ENCODE results near the gene CLDN3. TPM values are rescaled to one million over a fixed set of nuclear protein-coding genes. Genes with fewer than 3 reads are reported as not detected.

CLDN3 gene
- total RNA-seq, 3 donors from 2014 or later (not counting 1 experiment from before 2014, with no cell fraction given), result not detected

GRCh38 chr7:73812996-73813395 is 42.9 kb upstream of the CLDN3 start:
- Mint-ChIP-seq H3K27ac (no peak overlapping the region), H3K36me3 (no peaks in the 10 kb centered on the region), H3K4me1 (no peaks in the 10 kb centered on the region), H3K4me3 (no peak overlapping the region), H3K9me3 (no peaks in the 10 kb centered on the region), H3K27me3 (ENCODE audit: low read depth in 2 of 2) (peaks cover 0 to 3% of the 10 kb centered on the region in 2 donors)
- Histone ChIP-seq H3K27me3 (ENCODE audit: control insufficient read depth, insufficient read depth, low read length) (no peaks in the 10 kb centered on the region), H3K27ac (ENCODE audit: low read length) (no peak overlapping the region), H3K4me3 (ENCODE audit: low read length) (no peak overlapping the region), H3K9me3 (ENCODE audit: control insufficient read depth, insufficient read depth, low read length) (no peaks in the 10 kb centered on the region), H3K4me1 (ENCODE audit: control insufficient read depth, insufficient read depth, low read length) (no peaks in the 10 kb centered on the region), H3K36me3 (ENCODE audit: control insufficient read depth, insufficient read depth, low read length) (no peaks in the 10 kb centered on the region)
- intact Hi-C loops (cut with micrococcal nuclease), result no loop called here
- DNase-seq, result no peak
- no peak for TF ChIP-seq CTCF (IDR thresholded peaks at IDR 0.05)
- 89% methylated on average over 2 of the region's 3 CpGs for WGBS (ENCODE audit: insufficient coverage)
- ATAC-seq, result no peak

GRCh38 chr7:73811760-73812168 is 41.7 kb upstream of the CLDN3 start:
- no peak overlapping the region for H3K27ac ChIP-seq (ENCODE audit: low read length)
- H3K9me3 ChIP-seq (ENCODE audit: control insufficient read depth, insufficient read depth, low read length), result no peaks in the 10 kb centered on the region
- no peaks in the 10 kb centered on the region for H3K36me3 Mint-ChIP-seq
- ATAC-seq (peak; percentile 71 to 89 (median 85)), DNase-seq (peak; percentile 33 to 68)
- no peaks in the 10 kb centered on the region for H3K36me3 ChIP-seq (ENCODE audit: control insufficient read depth, insufficient read depth, low read length)
- no peaks in the 10 kb centered on the region for H3K4me1 ChIP-seq (ENCODE audit: control insufficient read depth, insufficient read depth, low read length)
- peak; percentile 64 for TF ChIP-seq CTCF (IDR thresholded peaks at IDR 0.05)
- H3K27ac Mint-ChIP-seq, result no peak overlapping the region
- intact Hi-C loops (cut with micrococcal nuclease), result loop anchor here (1.0 kb wide), 1 partner anchor 44 kb away; no protein-coding TSS in a partner anchor
- WGBS (ENCODE audit: insufficient coverage), result 10% methylated on average over 10 of the region's 11 CpGs
- H3K27me3 ChIP-seq (ENCODE audit: control insufficient read depth, insufficient read depth, low read length), result no peaks in the 10 kb centered on the region
- peaks cover 0 to 3% of the 10 kb centered on the region in 2 donors for H3K27me3 Mint-ChIP-seq (ENCODE audit: low read depth in 2 of 2)
- H3K9me3 Mint-ChIP-seq, result no peaks in the 10 kb centered on the region
- H3K4me3 Mint-ChIP-seq, result no peak overlapping the region
- no peak overlapping the region for H3K4me3 ChIP-seq (ENCODE audit: low read length)
- H3K4me1 Mint-ChIP-seq, result no peaks in the 10 kb centered on the region

GRCh38 chr7:73810998-73811360 is 40.9 kb upstream of the CLDN3 start:
- Mint-ChIP-seq H3K27ac (no peak overlapping the region), H3K27me3 (ENCODE audit: low read depth in 2 of 2) (peaks cover 0 to 3% of the 10 kb centered on the region in 2 donors), H3K36me3 (no peaks in the 10 kb centered on the region), H3K9me3 (no peaks in the 10 kb centered on the region), H3K4me1 (no peaks in the 10 kb centered on the region), H3K4me3 (no peak overlapping the region)
- H3K36me3 ChIP-seq (ENCODE audit: control insufficient read depth, insufficient read depth, low read length), result no peaks in the 10 kb centered on the region
- no peak overlapping the region for H3K4me3 ChIP-seq (ENCODE audit: low read length)
- no peaks in the 10 kb centered on the region for H3K9me3 ChIP-seq (ENCODE audit: control insufficient read depth, insufficient read depth, low read length)
- intact Hi-C loops (cut with micrococcal nuclease), result loop anchor here (1.0 kb wide), 1 partner anchor 44 kb away; no protein-coding TSS in a partner anchor
- no peak overlapping the region for H3K27ac ChIP-seq (ENCODE audit: low read length)
- DNase-seq, result no peak
- H3K27me3 ChIP-seq (ENCODE audit: control insufficient read depth, insufficient read depth, low read length), result no peaks in the 10 kb centered on the region
- 63% methylated on average over 4 of the region's 4 CpGs for WGBS (ENCODE audit: insufficient coverage)
- ATAC-seq, result no peak
- no peaks in the 10 kb centered on the region for H3K4me1 ChIP-seq (ENCODE audit: control insufficient read depth, insufficient read depth, low read length)
- no peak for TF ChIP-seq CTCF (IDR thresholded peaks at IDR 0.05)

GRCh38 chr7:73809467-73809951 is 39.4 kb upstream of the CLDN3 start:
- Mint-ChIP-seq H3K27ac (no peak overlapping the region), H3K4me3 (no peak overlapping the region), H3K4me1 (no peaks in the 10 kb centered on the region), H3K36me3 (no peaks in the 10 kb centered on the region), H3K27me3 (ENCODE audit: low read depth in 2 of 2) (peaks cover 0 to 3% of the 10 kb centered on the region in 2 donors), H3K9me3 (no peaks in the 10 kb centered on the region)
- H3K9me3 ChIP-seq (ENCODE audit: control insufficient read depth, insufficient read depth, low read length), result no peaks in the 10 kb centered on the region
- H3K36me3 ChIP-seq (ENCODE audit: control insufficient read depth, insufficient read depth, low read length), result no peaks in the 10 kb centered on the region
- H3K4me3 ChIP-seq (ENCODE audit: low read length), result no peak overlapping the region
- no peak overlapping the region for H3K27ac ChIP-seq (ENCODE audit: low read length)
- WGBS (ENCODE audit: insufficient coverage), result 94% methylated on average over 21 of the region's 21 CpGs
- intact Hi-C loops (cut with micrococcal nuclease), result no loop called here
- no peaks in the 10 kb centered on the region for H3K4me1 ChIP-seq (ENCODE audit: control insufficient read depth, insufficient read depth, low read length)
- no peak for DNase-seq
- H3K27me3 ChIP-seq (ENCODE audit: control insufficient read depth, insufficient read depth, low read length), result no peaks in the 10 kb centered on the region
- no peak for TF ChIP-seq CTCF (IDR thresholded peaks at IDR 0.05)
- no peak for ATAC-seq
